H9 (cell line): ENCODE data around the gene CALR. TPM values are rescaled to one million over a fixed set of nuclear protein-coding genes. Genes with fewer than 3 reads are reported as not detected.

Source experiments
- DNase-seq: peaks from one replicate; pipeline ENCODE4 v3.0.0-alpha.2; 2017
- H2AFZ ChIP-seq: one replicate; pipeline ENCODE4 v1.6.1; 2013; ENCODE audit warnings: mild to moderate bottlenecking, low read length, control low read depth, moderate library complexity
- H2AK5ac ChIP-seq: 2 replicates; pipeline ENCODE4 v1.6.1; 2013; ENCODE audit warnings: low read length, control low read depth, mixed read lengths; ENCODE audit not compliant: insufficient read length
- H2BK120ac ChIP-seq: one replicate; pipeline ENCODE4 v1.6.1; 2013; ENCODE audit warnings: low read depth, mild to moderate bottlenecking, low read length, control low read depth, inconsistent platforms; ENCODE audit not compliant: poor library complexity, severe bottlenecking
- H2BK12ac ChIP-seq: 2 replicates; pipeline ENCODE4 v1.6.1; 2013; ENCODE audit warnings: low read length, control low read depth, mixed read lengths, low read depth; ENCODE audit not compliant: insufficient read length
- H2BK15ac ChIP-seq: 2 replicates; pipeline ENCODE4 v1.6.1; 2013; ENCODE audit warnings: low read depth, low read length, control low read depth
- H2BK20ac ChIP-seq: one replicate; pipeline ENCODE4 v1.6.1; 2013; ENCODE audit warnings: low read depth, mild to moderate bottlenecking, low read length, control low read depth, inconsistent platforms; ENCODE audit not compliant: poor library complexity, severe bottlenecking
- H2BK5ac ChIP-seq: 2 replicates; pipeline ENCODE4 v1.6.1; 2013; ENCODE audit warnings: low read length, control low read depth, mixed read lengths; ENCODE audit not compliant: insufficient read length
- H3K14ac ChIP-seq: 2 replicates; pipeline ENCODE4 v1.6.1; 2013; ENCODE audit warnings: low read length, control low read depth; ENCODE audit not compliant: insufficient read depth
- H3K18ac ChIP-seq: 2 replicates; pipeline ENCODE4 v1.6.1; 2013; ENCODE audit warnings: low read depth, mild to moderate bottlenecking, mixed read lengths, low read length, control low read depth; ENCODE audit not compliant: insufficient read length
- H3K23ac ChIP-seq: 2 replicates; pipeline ENCODE4 v1.6.1; 2013; ENCODE audit warnings: low read length, control low read depth, mixed read lengths, low read depth; ENCODE audit not compliant: insufficient read length
- H3K23me2 ChIP-seq: 2 replicates; pipeline ENCODE4 v1.6.1; 2013; ENCODE audit warnings: low read depth, mild to moderate bottlenecking, mixed read lengths, low read length, control low read depth; ENCODE audit not compliant: insufficient read length, poor library complexity, severe bottlenecking
- H3K27ac ChIP-seq: 2 replicates; pipeline ENCODE4 v1.5.1; 2013; ENCODE audit warnings: low read length, control low read depth, mixed read lengths, low read depth; ENCODE audit not compliant: insufficient read length
- H3K27me3 ChIP-seq: 2 replicates; pipeline ENCODE4 v1.6.1; 2013; ENCODE audit warnings: low read length, control low read depth, inconsistent platforms; ENCODE audit not compliant: insufficient read depth
- H3K4ac ChIP-seq: 2 replicates; pipeline ENCODE4 v1.6.1; 2013; ENCODE audit warnings: low read depth, mild to moderate bottlenecking, control low read depth, inconsistent platforms, low read length, moderate library complexity
- H3K4me1 ChIP-seq: 2 replicates; pipeline ENCODE4 v1.6.1; 2013; ENCODE audit warnings: low read length, control low read depth, inconsistent platforms; ENCODE audit not compliant: insufficient read depth
- H3K4me2 ChIP-seq: 2 replicates; pipeline ENCODE4 v1.6.1; 2013; ENCODE audit warnings: low read length, control low read depth, mixed read lengths; ENCODE audit not compliant: insufficient read length, insufficient read depth
- H3K56ac ChIP-seq: 2 replicates; pipeline ENCODE4 v1.6.1; 2013; ENCODE audit warnings: low read depth, mild to moderate bottlenecking, mixed read lengths, low read length, control low read depth; ENCODE audit not compliant: insufficient read length
- H3K79me1 ChIP-seq: 2 replicates; pipeline ENCODE4 v1.6.1; 2013; ENCODE audit warnings: low read depth, mild to moderate bottlenecking, moderate library complexity, low read length, control low read depth, inconsistent platforms; ENCODE audit not compliant: insufficient read depth, poor library complexity, severe bottlenecking
- H3K79me2 ChIP-seq: 2 replicates; pipeline ENCODE4 v1.6.1; 2013; ENCODE audit warnings: low read length, control low read depth, inconsistent platforms; ENCODE audit not compliant: insufficient read depth
- H3K9ac ChIP-seq: 2 replicates; pipeline ENCODE4 v1.6.1; 2013; ENCODE audit warnings: low read length, control low read depth, mixed read lengths; ENCODE audit not compliant: insufficient read length; ENCODE audit errors: extremely low read depth
- H3K9me3 ChIP-seq: one replicate; pipeline ENCODE4 v1.6.1; 2013; ENCODE audit warnings: low read depth, low read length, inconsistent platforms; ENCODE audit not compliant: control insufficient read depth
- H3T11ph ChIP-seq: one replicate; pipeline ENCODE4 v1.6.1; 2013; ENCODE audit warnings: mild to moderate bottlenecking, low read length, control low read depth, inconsistent platforms
- H4K20me1 ChIP-seq: one replicate; pipeline ENCODE4 v1.6.1; 2013; ENCODE audit not compliant: control insufficient read depth, insufficient read length, insufficient read depth
- H4K5ac ChIP-seq: 2 replicates; pipeline ENCODE4 v1.6.1; 2013; ENCODE audit warnings: low read depth, mild to moderate bottlenecking, mixed read lengths, low read length, control low read depth; ENCODE audit not compliant: insufficient read length
- H4K8ac ChIP-seq: replicated peaks from 2 replicates; pipeline ENCODE4 v1.6.1; 2013; ENCODE audit warnings: low read length, control low read depth, mixed read lengths, low read depth; ENCODE audit not compliant: insufficient read length
- H4K91ac ChIP-seq: 2 replicates; pipeline ENCODE4 v1.6.1; 2013; ENCODE audit warnings: low read depth, mild to moderate bottlenecking, moderate library complexity, mixed read lengths, low read length, control low read depth; ENCODE audit not compliant: insufficient read length
- H3K27ac Mint-ChIP-seq, 3 experiments: 2 replicates in 2 of 3; 3 replicates in 1 of 3; pipeline ENCODE4 v1.8.0; 2020 to 2021; ENCODE audit warnings: mixed read lengths in 3 of 3, mild to moderate bottlenecking in 1 of 3, moderate library complexity in 1 of 3
- H3K27me3 Mint-ChIP-seq: 2 replicates; pipeline ENCODE4 v1.8.0; 2021; ENCODE audit warnings: low read depth, mild to moderate bottlenecking, moderate library complexity, mixed read lengths
- H3K36me3 Mint-ChIP-seq, 3 experiments: 2 replicates in 2 of 3; 3 replicates in 1 of 3; pipeline ENCODE4 v1.8.0; 2020 to 2021; ENCODE audit warnings: low read depth in 3 of 3, mixed read lengths in 3 of 3; ENCODE audit not compliant: insufficient read depth in 1 of 3
- H3K4me1 Mint-ChIP-seq, 2 experiments: 2 replicates each; pipeline ENCODE4 v1.8.0; 2020; ENCODE audit warnings: mixed read lengths in 2 of 2
- H3K4me3 Mint-ChIP-seq, 2 experiments: 2 replicates in 1 of 2; 3 replicates in 1 of 2; pipeline ENCODE4 v1.8.0; 2020 to 2021; ENCODE audit warnings: mild to moderate bottlenecking in 2 of 2, mixed read lengths in 2 of 2, moderate library complexity in 1 of 2
- H3K9me3 Mint-ChIP-seq, 2 experiments: 2 replicates in 1 of 2; 3 replicates in 1 of 2; pipeline ENCODE4 v1.8.0; 2020; ENCODE audit warnings: mild to moderate bottlenecking in 2 of 2, mixed read lengths in 2 of 2, moderate library complexity in 1 of 2
- WGBS: extraction: QIAGEN DNeasy Blood & Tissue Kit; methylation state at CpG from one replicate; pipeline ENCODE4 v1.1.7; 2013; ENCODE audit warnings: missing lambda C conversion rate, low lambda C conversion rate, mixed read lengths; ENCODE audit not compliant: insufficient read length; ENCODE audit errors: extremely low coverage; 5-methylcytosine and 5-hydroxymethylcytosine counted together
- total RNA-seq: library from RNA; stranded (reverse); gene quantifications from 2 replicates; pipeline ENCODE4 v1.2.1, GENCODE V29; 2021
- TF ChIP-seq, protein P1 (sequence below): fragments of 200-600 bp; sonication (generic); conservative IDR thresholded peaks from 3 replicates; pipeline ENCODE4 v1.8.0; 2021; ENCODE audit warnings: antibody characterized with exemption, mild to moderate bottlenecking

Gene CALR
- total RNA-seq, 1 experiment from 2014 or later: 887 TPM

DNA sequence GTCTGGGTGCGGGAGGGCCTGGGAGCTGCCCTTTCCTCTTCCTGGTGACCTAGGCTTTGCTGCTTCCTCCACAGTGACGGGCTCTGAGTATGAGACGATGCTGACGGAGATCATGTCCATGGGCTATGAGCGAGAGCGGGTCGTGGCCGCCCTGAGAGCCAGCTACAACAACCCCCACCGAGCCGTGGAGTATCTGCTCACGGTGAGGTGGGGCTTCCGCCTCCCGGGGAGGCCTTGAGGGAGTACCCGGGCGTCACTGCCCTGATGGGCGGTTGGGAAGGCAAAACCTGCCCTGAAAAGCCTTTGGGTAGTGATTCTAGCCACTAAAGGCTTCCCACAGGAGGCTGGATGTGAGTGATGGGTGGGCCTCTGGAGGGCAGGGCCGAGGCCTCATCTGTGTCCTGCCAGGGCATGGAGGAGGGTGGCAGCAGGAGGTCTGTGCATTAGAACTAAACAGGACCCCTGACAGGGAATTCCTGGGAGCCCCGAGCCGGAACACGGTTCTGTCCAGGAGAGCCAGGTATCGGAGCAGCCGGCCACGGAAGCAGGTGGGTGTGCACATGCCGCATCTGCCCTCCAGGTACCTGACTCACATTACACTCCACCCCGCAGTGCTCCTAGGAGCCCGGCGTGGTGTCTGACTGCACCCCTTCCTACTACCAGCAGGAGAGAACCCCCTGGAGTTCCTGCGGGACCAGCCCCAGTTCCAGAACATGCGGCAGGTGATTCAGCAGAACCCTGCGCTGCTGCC lies 10.4 kb downstream of the CALR start:
- Histone ChIP-seq H3K23ac (no peak overlapping the region), H3K79me2 (no peaks in the 10 kb centered on the region; the same call in 1 of the 2 replicates), H3K4me2 (no peak overlapping the region)

More for the DNA sequence above, 10.4 kb downstream of the CALR start:
- Histone ChIP-seq H4K5ac (no peak overlapping the region), H2BK12ac (no peak overlapping the region), H2BK20ac (no peak overlapping the region), H3K9ac (no peak overlapping the region), H2BK5ac (no peak overlapping the region), H2BK15ac (no peak overlapping the region), H4K8ac (no peak overlapping the region), H3K27me3 (no peaks in the 10 kb centered on the region), H2AFZ (no peak overlapping the region), H3K79me1 (no peaks in the 10 kb centered on the region), H3K9me3 (no peaks in the 10 kb centered on the region), H3K14ac (no peak overlapping the region), H2AK5ac (no peak overlapping the region), H3K4me1 (no peaks in the 10 kb centered on the region), H3K4ac (no peak overlapping the region), H3K18ac (no peak overlapping the region), H2BK120ac (no peak overlapping the region), H4K20me1 (no peaks in the 10 kb centered on the region), H3K27ac (no peak overlapping the region), H3K56ac (no peak overlapping the region), H3K23me2 (no peaks in the 10 kb centered on the region), H3T11ph (no peak overlapping the region), H4K91ac (no peak overlapping the region)
- H3K27ac Mint-ChIP-seq: peak overlapping the region in 1 of 3 experiments; percentile 33; a peak in 1 of 7 replicates
- WGBS: no CpG with 5 or more reads among the region's 30 CpGs
- DNase-seq: no peak
- 0 out of 5 replicates have a peak, but pooled peaks cover 0 to 3% of the 10 kb centered on the region in 2 experiments for H3K9me3 Mint-ChIP-seq
- H3K36me3 Mint-ChIP-seq: peaks cover 41 to 79% (median 71%) of the 10 kb centered on the region in 3 experiments
- H3K4me1 Mint-ChIP-seq: peaks cover 15 to 28% of the 10 kb centered on the region in 2 experiments
- TF ChIP-seq, protein P1, sequence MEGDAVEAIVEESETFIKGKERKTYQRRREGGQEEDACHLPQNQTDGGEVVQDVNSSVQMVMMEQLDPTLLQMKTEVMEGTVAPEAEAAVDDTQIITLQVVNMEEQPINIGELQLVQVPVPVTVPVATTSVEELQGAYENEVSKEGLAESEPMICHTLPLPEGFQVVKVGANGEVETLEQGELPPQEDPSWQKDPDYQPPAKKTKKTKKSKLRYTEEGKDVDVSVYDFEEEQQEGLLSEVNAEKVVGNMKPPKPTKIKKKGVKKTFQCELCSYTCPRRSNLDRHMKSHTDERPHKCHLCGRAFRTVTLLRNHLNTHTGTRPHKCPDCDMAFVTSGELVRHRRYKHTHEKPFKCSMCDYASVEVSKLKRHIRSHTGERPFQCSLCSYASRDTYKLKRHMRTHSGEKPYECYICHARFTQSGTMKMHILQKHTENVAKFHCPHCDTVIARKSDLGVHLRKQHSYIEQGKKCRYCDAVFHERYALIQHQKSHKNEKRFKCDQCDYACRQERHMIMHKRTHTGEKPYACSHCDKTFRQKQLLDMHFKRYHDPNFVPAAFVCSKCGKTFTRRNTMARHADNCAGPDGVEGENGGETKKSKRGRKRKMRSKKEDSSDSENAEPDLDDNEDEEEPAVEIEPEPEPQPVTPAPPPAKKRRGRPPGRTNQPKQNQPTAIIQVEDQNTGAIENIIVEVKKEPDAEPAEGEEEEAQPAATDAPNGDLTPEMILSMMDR: no peak
- H3K4me3 Mint-ChIP-seq: no peak overlapping the region
- no peaks in the 10 kb centered on the region for H3K27me3 Mint-ChIP-seq
